Type B pancreatic cell (in vitro differentiated cells): Measurements from ENCODE around the gene ABCC11. TPM values are rescaled to one million over a fixed set of nuclear protein-coding genes. Genes with fewer than 3 reads are reported as not detected.

ENCODE experiments used
- DNase-seq: peaks from one replicate; pipeline ENCODE4 v3.0.0; 2021; ENCODE audit warnings: mixed read lengths; ENCODE audit not compliant: unreplicated experiment; ENCODE audit errors: extremely low spot score
- H3K27ac Mint-ChIP-seq: 2 replicates; pipeline ENCODE4 v1.8.0; 2021; ENCODE audit warnings: mild to moderate bottlenecking, mixed read lengths
- H3K27me3 Mint-ChIP-seq: 2 replicates; pipeline ENCODE4 v1.8.0; 2021; ENCODE audit warnings: mixed read lengths
- H3K36me3 Mint-ChIP-seq: 2 replicates; pipeline ENCODE4 v1.8.0; 2021; ENCODE audit warnings: mixed read lengths
- H3K4me1 Mint-ChIP-seq: one replicate; pipeline ENCODE4 v1.8.0; 2021; ENCODE audit warnings: mixed read lengths; ENCODE audit not compliant: unreplicated experiment
- H3K4me3 Mint-ChIP-seq: 2 replicates; pipeline ENCODE4 v1.8.0; 2021; ENCODE audit warnings: mild to moderate bottlenecking, mixed read lengths
- H3K9me3 Mint-ChIP-seq: 2 replicates; pipeline ENCODE4 v1.8.0; 2021; ENCODE audit warnings: mixed read lengths
- CTCF ChIP-seq: fragments of 200-600 bp; sonication (generic); conservative IDR thresholded peaks from 2 replicates; pipeline ENCODE4 v1.5.0; 2021; ENCODE audit warnings: antibody characterized with exemption, mild to moderate bottlenecking
- total RNA-seq: library from RNA; stranded (reverse); gene quantifications from 2 replicates; pipeline ENCODE4 v1.2.1, GENCODE V29; 2021; ENCODE audit warnings: low replicate concordance

Gene ABCC11
- total RNA-seq, 1 donor from 2014 or later, result 0.07 TPM

- Mint-ChIP-seq H3K27ac (no peak overlapping the region), H3K4me3 (no peak overlapping the region), H3K9me3 (no peaks in the 10 kb centered on the region), H3K4me1 (no peaks in the 10 kb centered on the region), H3K36me3 (no peaks in the 10 kb centered on the region), H3K27me3 (peaks cover 15% of the 10 kb centered on the region)
- DNase-seq, result no peak
- no peak for TF ChIP-seq CTCF
Measured at GRCh38 chr16:48153774-48154173, 93.6 kb downstream of the ABCC11 start.

- Mint-ChIP-seq H3K27me3 (peaks cover 12% of the 10 kb centered on the region), H3K36me3 (no peaks in the 10 kb centered on the region), H3K4me1 (no peaks in the 10 kb centered on the region), H3K9me3 (no peaks in the 10 kb centered on the region), H3K27ac (no peak overlapping the region), H3K4me3 (no peak overlapping the region)
- no peak for TF ChIP-seq CTCF
- no peak for DNase-seq
Measured at GRCh38 chr16:48152226-48152625, 95.1 kb downstream of the ABCC11 start.

- no peaks in the 10 kb centered on the region for H3K36me3 Mint-ChIP-seq
- no peak for DNase-seq
- H3K27me3 Mint-ChIP-seq, result peaks cover 9% of the 10 kb centered on the region
- TF ChIP-seq CTCF, result no peak
- H3K9me3 Mint-ChIP-seq, result no peaks in the 10 kb centered on the region
- no peak overlapping the region for H3K27ac Mint-ChIP-seq
- no peaks in the 10 kb centered on the region for H3K4me1 Mint-ChIP-seq
- H3K4me3 Mint-ChIP-seq, result no peak overlapping the region
Measured at GRCh38 chr16:48150707-48151106, 96.6 kb downstream of the ABCC11 start.

GRCh38 chr16:48146710-48147109 lies 100.6 kb downstream of the ABCC11 start:
- Mint-ChIP-seq H3K36me3 (no peaks in the 10 kb centered on the region), H3K4me1 (no peaks in the 10 kb centered on the region), H3K9me3 (no peaks in the 10 kb centered on the region), H3K4me3 (no peak overlapping the region), H3K27ac (no peak overlapping the region), H3K27me3 (peaks cover 8% of the 10 kb centered on the region)
- no peak for DNase-seq
- TF ChIP-seq CTCF, result no peak

GRCh38 chr16:48146131-48146530 lies 101.2 kb downstream of the ABCC11 start:
- no peaks in the 10 kb centered on the region for H3K9me3 Mint-ChIP-seq
- no peak for DNase-seq
- H3K27me3 Mint-ChIP-seq, result peaks cover 8% of the 10 kb centered on the region
- H3K4me3 Mint-ChIP-seq, result no peak overlapping the region
- no peak overlapping the region for H3K27ac Mint-ChIP-seq
- no peak for TF ChIP-seq CTCF
- no peaks in the 10 kb centered on the region for H3K4me1 Mint-ChIP-seq
- H3K36me3 Mint-ChIP-seq, result no peaks in the 10 kb centered on the region

GRCh38 chr16:48143812-48144368 lies 103.4 kb downstream of the ABCC11 start:
- no peaks in the 10 kb centered on the region for H3K9me3 Mint-ChIP-seq
- H3K36me3 Mint-ChIP-seq, result no peaks in the 10 kb centered on the region
- H3K4me3 Mint-ChIP-seq, result no peak overlapping the region
- no peaks in the 10 kb centered on the region for H3K4me1 Mint-ChIP-seq
- H3K27me3 Mint-ChIP-seq, result peaks cover 8% of the 10 kb centered on the region
- no peak for TF ChIP-seq CTCF
- no peak for DNase-seq
- no peak overlapping the region for H3K27ac Mint-ChIP-seq
